Stimulated activated CD4-positive, alpha-beta T cell treated with anti-CD3 and anti-CD28 coated beads, Interleukin-1b, Interleukin-23, amount 100 ng/mL, for 4 hours (primary cell): ENCODE data around the gene DBH.

Experiments used
- DNase-seq, 2 donors: peaks; one replicate each; pipeline ENCODE4 v3.0.0-alpha.2; 2020; ENCODE audit warnings: low read depth in 2 of 2

DBH gene

DNA sequence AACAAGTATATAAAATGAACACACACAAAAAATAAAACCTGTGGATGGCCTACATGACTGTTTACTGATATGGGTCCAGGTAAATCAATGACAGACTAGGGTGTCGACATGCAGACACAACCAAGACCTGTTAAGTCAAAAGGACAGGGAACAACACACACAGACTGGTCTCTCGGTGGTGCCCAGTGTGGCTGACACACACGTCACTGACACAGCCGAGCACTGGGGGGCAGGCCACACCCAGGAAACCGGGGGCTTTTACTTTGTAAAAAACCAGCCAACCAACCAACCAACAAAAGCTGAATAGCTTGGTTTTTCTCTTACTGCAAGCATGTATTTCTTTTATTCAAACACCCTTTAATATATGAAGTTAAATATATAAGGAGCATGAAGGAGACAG lies 31.9 kb upstream of the DBH start:
- peak in 1 of 2 donors; percentile 21 for DNase-seq

DNA sequence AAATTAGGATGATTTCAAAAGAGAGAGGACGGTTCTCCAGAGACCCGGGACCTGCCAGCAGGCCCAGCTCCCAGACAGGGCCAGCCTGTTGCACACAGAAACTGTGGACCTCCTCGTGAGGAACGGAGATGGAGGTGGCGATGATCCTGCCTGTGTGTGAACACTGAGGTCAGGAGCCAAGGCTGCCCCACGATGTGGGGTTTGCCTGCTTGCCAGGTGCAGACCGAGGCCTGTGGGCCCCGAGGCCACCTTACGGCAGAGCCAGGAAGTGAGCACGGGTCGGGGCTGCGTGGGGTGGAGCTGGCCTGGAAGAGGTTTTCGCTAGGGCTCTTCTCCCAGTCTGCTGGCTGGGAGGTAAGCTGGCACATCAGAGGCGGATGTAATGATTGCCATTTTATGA lies 31.3 kb upstream of the DBH start:
- no peak for DNase-seq

DNA sequence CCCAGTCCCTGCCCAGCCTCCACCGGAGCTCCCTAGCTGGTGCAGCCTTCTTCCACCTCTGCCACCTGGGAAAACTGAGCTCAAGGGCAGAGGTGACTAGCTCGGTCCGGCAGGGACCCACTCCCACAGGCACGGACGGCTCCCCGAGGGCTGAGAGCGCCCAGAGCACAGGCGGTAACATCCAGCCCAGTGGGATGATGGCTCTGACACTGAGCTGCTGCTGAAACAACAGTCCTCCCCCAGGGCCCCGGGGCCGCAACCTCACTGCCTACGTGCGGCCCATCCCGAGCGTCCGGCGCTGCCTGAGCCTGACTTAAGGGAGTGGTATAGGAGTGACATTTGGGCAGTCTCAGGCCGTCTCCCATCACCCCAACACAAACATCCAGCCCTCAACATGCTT lies 30.7 kb upstream of the DBH start:
- no peak for DNase-seq

DNA sequence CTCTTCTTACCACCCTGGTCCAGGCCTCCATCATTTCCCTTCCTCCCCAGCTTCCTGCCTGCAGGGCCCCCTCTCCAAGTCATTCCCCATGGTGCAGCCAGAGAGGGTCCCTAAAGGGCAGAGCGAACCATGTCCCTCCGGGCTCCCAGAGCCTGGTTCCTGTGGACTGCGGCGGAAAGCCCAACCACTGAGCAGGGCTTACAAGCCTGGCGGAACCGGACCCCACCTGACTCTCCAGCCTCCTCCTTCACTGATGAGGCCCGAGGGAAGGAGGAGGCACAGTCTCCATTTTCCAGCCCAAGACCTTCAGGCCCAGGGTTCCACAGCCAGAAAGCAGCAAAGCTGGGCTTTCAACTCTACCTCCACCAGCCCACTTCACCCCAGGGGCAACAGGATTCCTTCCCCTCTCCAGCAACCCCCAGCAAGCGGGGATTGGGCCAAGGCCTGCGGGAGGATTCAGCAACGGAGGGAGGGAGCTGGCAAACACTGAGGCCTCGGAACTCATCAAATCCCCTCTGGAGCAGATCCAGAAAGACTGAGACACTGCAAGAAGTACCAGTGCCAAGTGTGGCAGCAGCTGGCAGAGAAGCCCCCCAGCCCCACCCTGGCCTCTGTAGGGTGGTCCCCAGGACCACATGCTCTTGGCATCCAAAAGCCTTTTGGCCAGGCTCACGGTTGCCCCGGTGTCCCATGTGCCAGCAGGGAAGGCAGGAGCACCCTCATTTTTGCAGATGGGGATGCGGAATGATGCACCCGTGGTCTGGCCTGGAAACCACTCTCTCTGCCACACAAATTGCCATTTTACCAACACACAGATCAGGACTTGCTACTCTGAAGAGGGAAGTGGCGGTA lies 30.1 kb upstream of the DBH start:
- DNase-seq = no peak

DNA sequence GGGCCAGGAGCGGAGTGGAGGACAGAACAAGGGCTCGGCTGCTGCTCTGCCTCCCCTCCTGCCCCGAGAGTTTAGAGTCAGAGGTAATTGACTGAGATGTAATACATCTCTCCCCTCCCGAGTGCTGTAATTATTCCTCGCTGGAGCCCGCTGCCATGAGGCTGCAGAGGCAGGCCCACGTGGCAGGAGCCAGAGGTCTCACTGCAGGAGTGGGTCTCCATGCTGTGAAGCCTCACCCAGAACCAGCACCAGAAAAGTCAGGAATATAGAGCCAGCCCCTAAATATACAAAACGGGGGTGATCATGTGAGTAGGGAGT lies 29.5 kb upstream of the DBH start:
- no peak for DNase-seq

DNA sequence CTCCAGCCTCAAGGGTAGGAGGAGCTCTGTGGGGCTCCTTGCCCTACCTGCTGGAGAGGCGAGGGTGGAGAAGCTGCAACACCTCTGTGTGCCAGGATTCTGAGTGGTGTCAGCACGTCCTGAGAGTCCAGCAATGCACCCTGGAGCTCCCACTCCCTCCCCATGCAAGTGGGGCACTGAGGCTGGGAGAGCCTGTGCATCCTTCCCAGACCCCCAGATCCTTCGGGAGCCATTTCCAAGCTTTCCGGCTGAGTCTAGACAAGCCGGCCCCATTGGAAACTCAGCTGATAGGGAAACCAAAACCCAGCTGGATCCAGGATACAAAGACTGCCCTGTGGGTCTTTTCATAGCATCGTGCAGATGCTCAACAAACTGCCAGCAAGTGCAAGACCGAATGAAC lies 28.8 kb upstream of the DBH start:
- no peak for DNase-seq

DNA sequence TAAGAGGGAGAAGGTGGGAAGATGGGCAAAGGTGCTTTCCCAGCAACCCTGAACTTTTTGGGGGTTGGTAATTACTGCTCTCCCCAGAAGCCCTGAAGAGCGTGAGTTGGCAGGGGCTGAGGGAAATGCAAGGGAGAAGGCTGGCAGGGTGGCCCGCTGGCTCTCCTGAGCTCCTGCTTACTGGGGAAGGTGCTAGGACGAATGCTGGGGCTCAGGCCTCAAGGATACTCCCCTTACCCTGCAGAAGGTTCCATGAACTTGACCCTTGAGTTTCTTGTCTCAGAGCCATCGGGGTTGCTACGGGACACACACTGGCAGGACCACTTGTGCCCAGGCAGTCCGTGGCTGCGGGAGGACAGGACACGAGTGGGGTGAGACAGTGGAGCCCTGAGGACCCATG lies 28.2 kb upstream of the DBH start:
- no peak for DNase-seq

DNA sequence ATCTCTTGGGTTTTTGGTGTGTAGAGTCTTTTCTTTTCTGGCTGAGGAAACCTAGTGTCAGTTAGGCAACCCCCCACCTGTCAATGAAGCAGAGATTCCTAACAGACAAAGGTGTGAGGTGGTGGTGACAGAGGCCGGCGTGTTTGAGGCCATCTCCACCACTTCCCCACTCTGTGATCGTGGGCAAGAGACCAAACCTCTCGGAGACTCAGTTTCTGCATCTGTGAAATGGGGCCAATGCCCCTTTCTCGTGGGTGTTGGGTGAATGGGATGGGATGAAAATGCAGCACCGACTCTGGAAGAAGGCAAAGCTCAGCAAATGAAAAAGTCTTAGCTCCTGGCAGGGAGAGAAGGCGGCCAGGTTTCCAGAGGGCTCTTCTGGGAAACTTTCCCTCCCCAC lies 27.8 kb upstream of the DBH start:
- no peak for DNase-seq

DNA sequence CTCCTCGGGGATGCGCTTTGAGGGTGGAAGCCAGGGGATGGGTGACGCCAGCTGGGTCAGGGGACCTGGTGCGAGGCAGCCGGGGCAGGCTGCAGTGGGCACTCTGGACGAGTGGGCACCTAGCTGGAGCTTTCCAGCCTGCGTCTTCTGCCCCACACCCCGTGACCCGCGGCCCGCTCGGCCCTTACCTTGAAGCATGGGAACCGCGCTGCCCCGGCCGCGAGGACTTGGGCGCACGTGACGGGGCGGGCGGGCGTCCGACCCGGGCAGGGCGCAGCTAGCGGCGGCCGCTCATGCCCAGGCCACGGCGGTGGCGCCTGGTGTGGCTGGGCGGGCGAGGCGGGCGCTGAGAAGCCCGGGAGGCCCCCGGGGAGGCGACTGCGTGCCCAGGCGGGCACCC lies 27.3 kb upstream of the DBH start:
- no peak for DNase-seq

DNA sequence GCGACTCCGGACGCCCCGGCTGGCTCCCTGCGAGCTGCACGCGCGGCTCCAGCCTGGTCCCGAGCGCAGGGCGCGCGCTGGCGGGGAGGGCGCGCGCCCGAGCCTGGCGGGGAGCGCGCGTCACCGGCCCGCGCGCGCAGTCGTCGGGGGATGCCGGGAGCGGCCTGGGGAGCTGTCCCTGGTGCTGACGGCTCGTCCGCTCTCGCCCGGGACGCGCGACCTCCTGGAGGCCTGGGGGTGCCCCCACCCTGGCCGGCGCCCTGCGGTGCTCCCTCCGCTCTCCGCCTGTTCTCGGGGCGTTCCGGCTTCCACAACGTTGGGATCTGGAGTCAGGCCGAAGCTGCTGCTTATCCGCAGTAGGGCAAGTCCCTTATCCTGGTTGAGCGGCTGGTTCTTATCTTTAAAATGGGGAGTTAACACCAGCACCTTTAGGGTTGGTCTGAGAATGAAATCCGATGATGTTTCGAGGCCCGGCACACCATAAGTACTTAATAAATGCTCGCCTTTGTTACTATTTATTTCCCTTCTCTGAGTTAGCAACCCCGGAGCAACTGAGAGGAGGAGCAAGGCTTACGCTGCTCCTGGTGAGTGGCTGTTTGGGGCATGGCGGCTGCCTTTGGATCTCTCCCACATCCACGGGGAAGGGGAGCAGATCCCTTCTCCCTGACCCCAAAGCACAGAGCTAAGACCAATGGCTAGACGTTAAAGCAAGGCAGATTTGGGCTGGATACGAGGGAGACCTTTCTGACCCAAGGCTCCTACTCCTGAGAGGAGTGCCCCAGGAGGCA lies 26.7 kb upstream of the DBH start, which contains the start of gene FAM163B:
TSS of gene FAM163B (minus strand) at position 79 of the 788 bp plus-strand sequence. CDS start 29,166 bp downstream, outside the sequence.
- DNase-seq = peak in 1 of 2 donors; percentile 36

DNA sequence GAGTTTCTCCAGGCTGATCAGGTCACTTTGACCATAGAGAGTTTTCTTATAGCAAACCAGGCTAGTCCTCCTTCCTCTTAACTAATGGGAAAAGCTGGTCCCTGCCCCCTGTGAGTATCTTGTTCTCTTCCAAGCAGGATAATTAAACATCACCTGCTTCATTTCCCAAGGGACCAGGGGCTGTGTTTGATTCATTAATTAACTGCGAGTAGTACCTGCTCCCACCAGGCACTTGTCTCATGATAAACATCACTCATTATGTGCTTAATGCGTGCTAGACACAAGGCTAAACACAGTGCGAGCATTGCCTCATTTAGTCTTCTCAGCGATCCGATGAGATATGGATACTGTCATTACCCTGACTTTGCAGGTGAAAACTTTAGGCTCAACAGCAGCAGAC lies 25.3 kb upstream of the DBH start:
- no peak for DNase-seq

DNA sequence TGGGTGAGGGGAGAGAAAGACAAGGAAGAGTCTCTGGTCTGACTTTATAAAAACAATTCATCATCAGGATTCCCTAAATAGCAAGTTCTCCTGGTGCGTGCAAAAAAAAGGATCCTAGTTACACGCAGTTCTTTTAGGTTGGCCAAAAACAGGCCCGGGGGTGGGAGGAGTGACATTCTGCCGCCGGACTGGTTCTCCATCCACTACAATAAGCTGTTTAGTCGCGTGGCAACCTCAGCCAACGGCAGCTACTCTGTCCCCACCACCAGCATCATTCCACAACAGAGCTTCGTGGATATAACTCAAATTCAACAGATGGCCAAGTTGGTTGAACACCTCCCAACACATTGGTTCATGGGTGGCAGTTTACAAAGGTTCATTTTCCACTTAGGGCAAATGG lies 24.1 kb upstream of the DBH start:
- no peak for DNase-seq

DNA sequence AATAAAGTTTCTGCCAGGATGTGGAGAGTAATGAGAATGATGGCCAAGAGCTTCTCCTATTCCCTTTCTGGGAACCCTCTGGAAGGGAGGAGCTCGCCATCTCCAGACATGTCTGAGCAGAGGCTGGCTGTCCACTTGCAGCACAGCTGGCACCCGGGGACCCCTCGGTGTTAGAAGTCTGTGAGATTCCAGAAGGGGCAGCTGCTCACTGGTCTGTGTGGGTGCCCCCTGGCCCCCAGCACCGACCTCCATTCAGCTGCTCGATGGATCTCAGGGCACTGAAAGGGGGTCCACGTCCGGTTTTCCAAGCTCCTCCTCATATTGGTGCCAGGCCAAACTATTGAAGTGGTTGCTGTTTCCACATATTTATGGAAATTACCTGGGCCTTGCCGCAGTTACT lies 23.3 kb upstream of the DBH start:
- no peak for DNase-seq

DNA sequence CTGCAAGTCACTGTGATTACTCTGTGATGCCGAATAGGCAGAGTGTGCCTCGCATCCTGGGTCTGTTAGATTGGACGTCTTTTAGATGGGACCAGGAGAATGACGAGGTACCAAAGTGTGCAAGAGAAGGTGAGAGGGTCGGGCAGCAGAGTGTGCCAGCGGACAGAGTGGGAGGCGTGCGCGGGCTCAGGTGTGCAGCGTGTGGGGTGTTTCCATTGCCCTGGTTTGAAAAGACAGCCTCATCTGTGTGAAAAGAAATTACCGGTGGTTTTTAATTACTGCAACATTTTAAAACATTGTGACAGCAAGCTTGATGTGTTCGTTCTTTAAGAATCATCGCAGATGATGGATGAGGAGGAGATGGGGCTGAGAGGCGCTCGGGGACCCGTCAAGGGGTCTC lies 22.7 kb upstream of the DBH start:
- DNase-seq = no peak

DNA sequence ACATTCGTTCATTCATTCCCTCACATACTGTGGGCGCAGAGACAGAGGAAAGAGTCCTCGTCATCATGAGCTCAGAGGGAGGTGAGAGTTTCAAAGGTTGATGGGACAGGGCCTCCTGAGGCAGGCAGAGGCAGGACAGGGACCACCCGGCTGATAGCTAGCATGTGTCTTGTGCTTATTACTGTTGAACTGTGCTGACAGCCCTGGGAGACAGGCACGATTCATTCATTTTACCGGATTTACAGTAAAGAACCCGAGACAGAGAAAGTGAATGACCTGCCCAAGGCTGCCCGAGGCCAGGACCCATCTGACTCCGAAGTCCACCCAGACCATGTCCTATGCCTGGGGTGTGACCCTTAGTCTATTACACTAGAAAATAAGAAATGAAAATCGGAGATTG lies 22.1 kb upstream of the DBH start:
- DNase-seq = no peak

DNA sequence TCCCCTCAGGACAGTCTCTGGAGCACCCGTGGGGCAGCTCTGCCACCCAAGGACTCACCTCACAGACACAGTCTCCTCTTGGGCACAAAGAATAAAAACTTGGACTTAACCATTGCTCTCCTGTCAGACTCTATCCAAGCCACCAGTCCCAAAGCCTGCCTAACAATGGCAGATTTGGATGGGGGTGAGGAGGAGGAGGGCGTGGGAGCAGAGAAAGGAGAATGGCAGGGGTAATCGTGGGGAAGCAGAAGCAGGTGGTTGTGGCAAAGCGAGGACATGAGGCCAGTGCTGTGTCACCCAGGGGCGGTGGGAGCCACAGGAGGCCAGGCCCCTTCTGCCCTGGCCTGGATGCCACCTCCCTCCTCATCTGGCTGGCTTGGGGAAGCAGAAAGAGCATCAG lies 21.5 kb upstream of the DBH start:
- no peak for DNase-seq

DNA sequence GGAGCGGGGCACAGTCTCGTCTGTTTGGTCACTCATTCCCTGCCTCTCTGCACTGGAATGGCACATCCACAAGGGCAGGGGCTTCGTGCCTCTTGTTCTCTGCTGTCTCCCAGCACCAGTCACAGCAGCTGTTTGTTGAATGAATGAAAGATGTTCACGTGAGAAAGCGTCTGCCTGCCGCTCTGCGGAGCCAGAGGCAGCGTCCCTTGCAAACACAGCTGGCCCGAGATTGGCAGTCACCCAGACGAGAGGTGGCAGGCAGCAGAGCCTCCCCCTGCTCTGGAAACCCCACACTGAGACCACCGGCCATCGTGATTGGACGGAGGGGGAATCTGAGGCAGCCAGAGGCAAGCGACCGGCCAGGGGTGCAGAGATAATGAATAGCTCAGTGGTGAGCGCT lies 21.0 kb upstream of the DBH start:
- no peak for DNase-seq

DNA sequence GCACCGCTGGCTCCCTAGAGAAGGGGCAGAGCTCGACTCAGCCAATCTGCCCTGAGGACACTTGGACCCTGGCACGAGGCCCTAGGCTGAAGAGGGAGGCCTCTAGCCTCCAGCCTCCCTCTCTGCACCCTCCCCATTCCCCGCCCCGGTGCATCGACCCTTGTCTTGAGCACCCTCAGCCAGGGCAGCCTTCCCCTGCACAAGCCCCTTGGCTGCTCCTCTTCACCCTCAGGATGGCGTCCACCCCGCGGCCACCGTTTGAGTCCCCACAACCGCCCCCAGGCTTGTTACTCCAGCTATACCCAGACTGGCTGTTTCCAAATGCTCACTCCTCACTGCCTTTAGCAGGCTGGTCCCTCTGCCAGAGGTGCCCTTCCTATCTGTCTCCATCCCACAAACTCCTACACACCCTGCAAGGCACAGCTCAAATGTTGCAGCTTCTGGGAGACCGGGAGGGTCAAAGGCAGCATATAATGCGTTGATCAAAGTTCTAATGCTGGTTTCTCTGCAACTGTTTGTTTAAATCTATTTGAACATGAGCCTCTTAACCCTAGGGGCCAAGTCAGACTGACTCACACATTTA lies 20.5 kb upstream of the DBH start:
- no peak for DNase-seq

DNA sequence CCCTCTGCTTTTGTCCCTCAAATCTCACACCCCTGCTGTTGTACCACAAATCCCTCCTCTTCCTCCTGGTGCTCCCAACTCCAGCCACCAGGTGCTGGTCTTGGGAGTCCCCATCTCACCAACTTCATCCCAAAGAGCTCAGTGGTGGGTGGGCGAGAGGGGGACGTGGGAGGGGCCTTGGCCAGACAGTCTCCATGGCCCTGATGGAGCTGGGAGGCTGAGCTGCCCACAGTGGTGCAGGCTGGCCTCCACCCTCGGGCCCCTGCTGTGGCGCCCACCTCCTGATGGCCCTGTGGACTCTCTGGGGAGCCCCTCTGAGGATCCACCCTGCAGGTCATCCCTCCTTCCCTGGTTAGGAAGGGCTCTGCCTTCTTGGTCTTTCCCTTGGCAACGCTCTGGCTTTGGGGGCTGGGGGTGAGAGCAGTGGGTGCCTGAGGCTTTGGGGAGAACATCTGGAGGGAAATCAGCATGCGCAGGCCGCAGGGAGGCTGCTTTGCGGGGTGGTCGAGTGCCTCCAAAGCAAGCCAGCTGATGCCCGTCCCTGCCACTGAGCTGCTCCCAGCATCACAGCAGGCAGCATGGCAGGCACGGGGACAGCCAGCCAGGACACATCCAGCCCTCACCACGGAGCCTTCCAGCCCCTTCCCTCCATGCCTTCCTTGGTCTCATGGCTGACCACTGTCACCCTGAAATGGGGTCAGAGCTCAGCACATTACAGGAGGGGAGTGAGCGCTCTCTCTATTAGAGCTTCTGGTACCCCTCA lies 19.3 kb upstream of the DBH start:
- DNase-seq = no peak

DNA sequence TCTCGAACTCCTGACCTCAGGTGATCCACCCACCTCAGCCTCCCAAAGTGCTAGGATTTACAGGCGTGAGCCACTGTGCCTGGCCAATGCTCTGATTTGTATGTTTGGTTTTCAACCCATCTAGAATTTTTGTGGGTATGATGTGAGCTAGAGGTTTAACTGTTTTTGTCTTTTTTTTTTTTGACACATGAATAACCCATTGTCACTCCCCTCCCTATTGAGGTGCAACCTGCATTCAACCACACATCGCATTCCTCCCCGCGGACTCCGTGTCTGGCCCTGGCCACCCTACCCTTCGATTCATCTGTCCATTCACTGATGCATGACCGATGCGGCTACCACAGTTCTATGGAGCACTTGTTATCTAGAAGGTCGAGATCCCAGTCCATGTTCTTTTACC lies 17.4 kb upstream of the DBH start:
- DNase-seq = no peak

DNA sequence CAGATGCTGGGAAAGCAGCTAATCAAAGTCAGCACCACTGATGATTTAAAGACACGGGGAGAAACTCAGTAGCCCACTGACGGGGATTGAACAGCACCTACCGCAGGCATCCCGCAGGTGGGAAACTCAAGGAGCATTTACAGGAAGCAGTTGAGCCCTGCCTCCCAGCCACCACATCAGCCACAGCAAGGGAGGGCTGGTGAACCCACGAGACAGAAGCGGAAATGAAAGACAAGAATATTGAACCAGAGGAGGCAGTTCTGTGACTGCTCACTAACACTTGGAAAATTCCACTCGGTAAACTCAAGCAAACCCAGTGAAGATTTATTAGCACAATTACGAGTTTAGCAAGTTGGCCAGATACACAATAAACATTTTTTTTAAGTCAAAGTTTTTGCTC lies 16.4 kb upstream of the DBH start:
- peak; percentile 14 to 39 for DNase-seq

DNA sequence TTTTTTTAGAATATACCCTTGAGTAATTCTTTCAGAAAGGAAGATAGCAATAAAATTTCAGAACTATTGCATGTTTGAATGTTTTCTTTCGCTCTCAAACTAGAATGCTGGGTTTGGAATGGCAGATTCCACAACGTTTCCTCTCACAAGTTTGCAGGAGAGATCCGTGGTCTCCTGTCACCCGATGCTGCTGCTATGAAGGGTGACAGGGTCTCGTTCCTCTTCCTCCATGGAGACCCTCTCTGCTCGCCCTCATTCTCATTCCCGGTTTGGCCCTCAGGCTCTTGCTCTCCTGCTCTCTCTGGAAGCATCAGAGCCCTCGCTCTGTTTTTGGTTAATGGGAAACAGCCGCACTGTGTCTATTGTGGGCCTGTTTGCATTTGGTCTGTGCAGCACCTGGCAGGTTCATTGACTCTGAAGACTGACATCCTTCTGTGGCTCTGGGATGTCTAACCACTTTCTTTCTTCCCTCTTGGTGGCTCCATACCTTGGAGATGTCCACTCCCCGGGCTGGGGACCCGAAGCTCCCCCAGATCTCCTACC lies 14.4 kb upstream of the DBH start:
- DNase-seq = no peak
